D721Med (cell line): ENCODE measurements around the gene SLC12A6.

Source experiments
- DNase-seq: peaks from one replicate; pipeline ENCODE4 v3.0.0; 2011; ENCODE audit warnings: low spot score; ENCODE audit not compliant: insufficient read length
- FAIRE-seq: peaks from 2 replicates; lab custom pipeline; 2011; peaks lifted over from hg19 to GRCh38; lab: Jason Lieb, UNC
- CTCF ChIP-seq: IDR thresholded peaks from 2 replicates; pipeline ENCODE4 v1.5.1; 2012; ENCODE audit warnings: mild to moderate bottlenecking, control low read depth; ENCODE audit not compliant: insufficient read depth; ENCODE audit errors: missing control alignments

The SLC12A6 gene

GRCh38 chr15:34335176-34336032 lies 2.2 kb downstream of the SLC12A6 start:
- TF ChIP-seq CTCF: no peak
- FAIRE-seq (no peak), DNase-seq (no peak)

GRCh38 chr15:34334672-34335071 lies 2.9 kb downstream of the SLC12A6 start:
- no peak for TF ChIP-seq CTCF
- FAIRE-seq (no peak), DNase-seq (no peak)

- TF ChIP-seq CTCF: no peak
- DNase-seq: no peak
- no peak for FAIRE-seq
These were observed 4.9 kb downstream of the SLC12A6 start for GRCh38 chr15:34332553-34333120.

- FAIRE-seq (peak; percentile 32), DNase-seq (no peak)
- TF ChIP-seq CTCF: no peak
These were observed 5.8 kb downstream of the SLC12A6 start for GRCh38 chr15:34331809-34332208.

GRCh38 chr15:34330279-34330678 lies 7.3 kb downstream of the SLC12A6 start:
- TF ChIP-seq CTCF: no peak
- DNase-seq (no peak), FAIRE-seq (no peak)

- DNase-seq (no peak), FAIRE-seq (no peak)
- no peak for TF ChIP-seq CTCF
These were observed 8.6 kb downstream of the SLC12A6 start for GRCh38 chr15:34329006-34329405.

- TF ChIP-seq CTCF: no peak
- no peak for DNase-seq
- FAIRE-seq: no peak
These were observed 9.7 kb downstream of the SLC12A6 start for GRCh38 chr15:34327906-34328305.
